Kidney glomerular epithelial cell (primary cell): ENCODE data around the gene PPP3CB.

Source experiments
- DNase-seq: peaks from one replicate; lab custom pipeline; 2025; lab: John Stamatoyannopoulos, UW

The PPP3CB gene

DNA sequence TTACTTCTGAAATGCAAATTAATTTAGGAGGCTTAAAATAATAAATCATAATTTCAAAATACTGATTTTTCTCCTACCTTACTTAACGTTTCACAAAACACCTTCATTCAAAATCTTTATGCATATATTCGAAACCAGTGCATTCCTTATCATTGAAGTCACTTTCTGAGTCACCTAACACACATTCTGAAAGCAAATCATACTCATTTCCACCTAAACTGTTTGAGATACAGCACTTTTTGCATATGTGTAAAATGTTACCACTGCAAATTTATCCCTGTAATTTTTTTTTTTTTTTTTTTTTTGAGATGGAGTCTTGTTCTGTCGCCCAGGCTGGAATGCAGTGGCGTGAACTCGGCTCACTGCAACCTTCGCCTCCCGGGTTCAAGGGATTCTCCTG is 15.7 kb downstream of the PPP3CB start:
- peak; percentile 46 for DNase-seq

DNA sequence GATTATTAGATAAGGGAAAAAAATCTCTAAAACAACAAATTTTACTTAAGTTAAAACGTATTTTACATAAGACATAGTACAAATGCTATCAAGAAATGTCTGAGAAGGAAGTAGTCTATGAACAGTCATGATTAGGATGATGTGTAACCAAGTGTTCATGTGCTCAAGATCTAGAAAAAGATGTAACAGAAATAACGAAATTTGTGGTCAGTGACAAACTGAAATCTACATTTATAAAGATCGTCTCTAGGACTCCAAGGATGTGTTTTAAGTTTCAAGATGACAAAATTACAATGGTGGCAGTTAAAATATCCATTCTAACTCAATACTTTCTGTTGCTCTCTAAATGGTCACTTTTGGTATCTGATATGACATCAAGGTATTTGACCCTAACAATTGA is 17.2 kb downstream of the PPP3CB start:
- no peak for DNase-seq

DNA sequence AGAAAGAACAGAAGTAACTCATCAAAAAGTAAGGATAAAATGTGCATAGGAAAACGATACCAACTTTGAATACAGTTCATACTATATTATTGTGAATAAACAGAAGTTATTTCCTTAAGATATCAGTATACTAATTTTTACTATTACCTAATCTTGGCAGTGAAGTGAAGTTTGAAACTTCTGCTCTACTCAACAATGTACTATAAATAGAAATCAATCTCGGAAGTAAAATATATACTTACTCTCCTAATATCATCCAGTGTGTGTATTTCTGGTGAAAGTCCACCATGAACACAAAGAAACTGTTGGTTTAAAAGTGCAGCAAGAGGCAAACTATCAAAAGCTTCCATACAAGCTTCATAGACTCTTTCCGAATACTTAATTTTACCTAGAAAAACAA is 24.6 kb downstream of the PPP3CB start:
- DNase-seq: no peak

DNA sequence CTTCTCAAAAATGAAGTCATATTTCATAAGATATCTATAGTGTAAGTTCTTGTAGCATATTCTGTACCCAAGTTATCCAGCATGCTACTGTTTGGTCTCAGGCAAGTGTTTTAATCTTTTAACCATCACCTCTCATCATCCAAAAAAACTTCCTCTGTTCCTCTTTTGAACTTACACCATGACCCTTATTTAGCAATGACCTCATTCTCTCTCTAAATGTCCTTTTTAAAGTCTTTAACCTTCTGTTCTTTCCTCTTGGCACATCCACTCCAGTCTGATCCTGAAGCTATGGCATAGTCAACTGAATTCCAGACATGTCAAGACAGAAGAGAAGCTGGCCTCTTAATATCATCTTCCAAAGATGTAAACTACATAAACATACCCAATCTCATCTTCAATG is 26.2 kb downstream of the PPP3CB start:
- DNase-seq: no peak

DNA sequence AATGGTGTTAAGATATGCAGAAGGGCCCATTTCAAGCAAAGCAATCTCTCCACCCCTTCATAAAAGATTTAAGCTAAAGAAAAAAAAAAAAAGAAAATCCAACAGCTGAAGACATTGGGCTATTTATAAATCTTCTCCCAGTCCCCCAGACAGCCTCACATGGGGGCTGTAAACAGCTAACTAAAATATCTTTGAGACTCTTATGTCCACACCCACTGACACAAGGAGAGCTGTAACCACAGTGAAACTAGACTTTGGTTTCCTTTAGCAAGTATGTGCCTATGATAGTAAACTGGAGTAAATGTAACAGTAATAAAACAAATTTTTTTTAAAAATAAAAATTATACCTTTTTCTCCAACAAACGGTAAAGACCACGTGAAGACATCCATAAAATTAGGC is 28.6 kb downstream of the PPP3CB start:
- DNase-seq: no peak

DNA sequence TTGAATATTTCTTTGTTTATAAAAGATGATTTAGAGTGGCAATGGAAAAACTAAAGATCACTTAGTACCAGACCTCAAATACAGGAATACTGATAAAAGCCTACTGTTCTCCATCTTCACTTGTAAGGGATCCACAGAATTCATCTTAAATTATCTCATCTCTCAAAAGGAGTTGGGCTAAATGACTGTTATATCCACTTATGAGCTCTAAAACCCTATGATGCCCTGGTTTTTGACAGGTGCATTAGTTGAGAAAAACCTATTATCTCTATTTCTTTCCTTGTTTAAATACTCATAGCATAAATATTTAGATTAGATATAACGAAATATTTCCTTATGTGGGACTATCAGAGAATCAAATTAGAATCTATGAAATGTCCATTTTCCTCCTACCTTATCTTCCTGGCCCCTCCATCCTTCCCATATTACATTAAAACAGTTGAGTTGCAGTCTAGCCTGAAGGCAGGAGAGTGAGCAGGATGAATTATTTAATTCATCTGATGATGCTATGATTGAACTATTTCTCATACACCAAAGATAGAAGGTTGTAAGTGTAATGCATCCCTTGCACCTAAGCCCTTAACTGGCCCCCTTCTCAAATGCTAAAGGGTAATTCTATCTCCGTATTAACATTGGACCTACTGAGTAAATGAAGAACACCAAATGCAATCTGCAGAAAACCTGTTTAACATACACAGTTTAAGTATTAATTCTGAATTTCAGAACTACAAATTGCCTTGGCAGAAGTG is 29.7 kb downstream of the PPP3CB start:
- DNase-seq: no peak

DNA sequence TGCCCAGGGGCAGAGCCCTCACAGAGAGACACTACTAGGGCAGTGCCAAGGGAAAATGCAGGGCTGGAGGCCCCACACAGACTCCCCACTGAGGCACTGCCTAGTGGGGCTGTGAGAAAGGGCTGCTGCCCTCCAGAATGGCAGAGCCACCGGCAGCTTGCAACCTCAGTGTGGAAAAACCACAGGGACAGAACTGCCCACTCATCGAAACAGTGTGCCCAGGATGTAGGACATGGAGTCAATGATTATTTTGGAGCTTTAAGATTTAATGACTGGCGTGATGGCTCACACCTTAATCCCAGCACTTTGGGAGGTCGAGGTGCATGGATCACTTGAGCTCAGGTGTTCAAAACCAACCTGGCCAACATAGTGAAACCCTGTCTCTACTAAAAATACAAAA is 34.9 kb downstream of the PPP3CB start:
- DNase-seq: no peak

DNA sequence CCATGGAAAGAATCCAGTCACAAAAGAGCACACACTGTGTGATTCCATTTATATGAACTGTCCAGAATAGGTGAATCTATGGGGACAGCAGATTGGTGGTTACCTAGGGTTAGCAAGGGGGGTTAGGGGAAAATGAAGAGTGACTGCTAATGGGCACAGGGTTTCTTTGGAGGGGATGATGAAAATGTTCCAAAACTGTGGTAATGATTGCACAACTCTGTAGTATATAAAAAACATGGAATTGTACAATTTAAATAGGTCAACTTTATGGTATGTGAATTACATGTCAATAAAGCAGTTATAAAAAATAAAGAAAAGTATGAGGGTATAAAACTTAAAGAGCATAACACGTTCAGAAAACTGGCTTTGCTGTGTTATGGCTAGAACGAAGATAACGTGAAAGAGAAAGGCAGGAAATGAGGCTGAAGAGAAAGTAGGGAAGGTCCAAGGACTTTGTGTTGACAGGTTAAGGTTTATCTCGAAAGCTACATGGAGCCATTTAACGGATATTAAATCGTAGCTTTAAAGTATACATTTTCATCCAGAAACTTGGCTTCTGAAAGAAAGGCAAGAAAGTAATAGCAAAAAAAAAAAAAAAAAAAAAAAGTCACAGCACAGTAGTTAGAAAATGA is 36.0 kb downstream of the PPP3CB start:
- DNase-seq: no peak

DNA sequence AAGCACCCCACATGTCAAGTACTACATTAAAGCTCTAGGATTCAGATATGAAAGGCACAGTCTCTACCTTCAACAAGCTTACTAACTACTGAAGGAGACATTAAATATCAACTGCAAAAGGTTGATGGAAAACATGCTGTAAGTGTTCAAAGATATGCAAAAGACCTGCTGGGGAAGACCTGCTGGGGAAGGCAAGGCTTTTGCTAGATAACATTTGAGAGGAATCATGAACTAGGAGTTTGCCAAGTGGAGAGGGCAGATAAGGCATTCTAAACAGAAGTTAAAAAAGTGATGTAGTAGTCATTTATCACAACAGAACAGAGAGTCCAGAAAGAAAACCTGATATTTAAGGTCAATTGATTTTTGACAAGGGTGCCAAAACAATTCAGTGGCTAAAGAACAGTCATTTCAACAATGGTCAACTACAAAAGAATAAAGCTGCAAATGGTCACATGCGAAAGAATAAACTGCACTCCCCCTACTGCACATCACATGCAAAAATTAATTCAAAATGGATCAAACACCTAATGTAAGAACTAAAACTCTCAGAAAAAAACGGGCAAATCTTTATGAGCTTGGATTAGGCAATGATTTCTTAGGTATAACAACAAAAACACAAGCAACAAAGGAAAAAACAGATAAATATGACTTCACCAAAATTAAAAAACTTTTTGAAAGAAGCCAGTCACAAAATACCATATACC is 39.5 kb downstream of the PPP3CB start:
- DNase-seq: no peak

DNA sequence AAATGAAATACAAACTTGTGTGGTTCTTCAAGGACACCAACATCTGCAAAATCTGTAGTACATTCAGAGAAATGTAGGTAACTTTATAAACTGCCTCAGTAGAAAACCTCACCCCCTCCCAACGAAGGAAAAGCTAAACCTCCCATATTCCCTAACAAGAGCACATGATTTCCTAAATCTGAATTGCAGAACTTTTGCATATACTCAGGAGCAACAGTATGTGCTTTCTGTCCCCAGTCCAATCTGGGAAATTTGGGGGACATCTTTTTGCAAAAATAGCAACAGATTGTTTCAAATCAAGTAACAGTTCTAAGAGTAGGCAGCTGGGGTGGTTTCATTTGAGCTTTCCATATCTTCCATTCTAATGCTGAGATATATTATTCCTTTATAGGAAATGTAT is 46.7 kb downstream of the PPP3CB start:
- no peak for DNase-seq

DNA sequence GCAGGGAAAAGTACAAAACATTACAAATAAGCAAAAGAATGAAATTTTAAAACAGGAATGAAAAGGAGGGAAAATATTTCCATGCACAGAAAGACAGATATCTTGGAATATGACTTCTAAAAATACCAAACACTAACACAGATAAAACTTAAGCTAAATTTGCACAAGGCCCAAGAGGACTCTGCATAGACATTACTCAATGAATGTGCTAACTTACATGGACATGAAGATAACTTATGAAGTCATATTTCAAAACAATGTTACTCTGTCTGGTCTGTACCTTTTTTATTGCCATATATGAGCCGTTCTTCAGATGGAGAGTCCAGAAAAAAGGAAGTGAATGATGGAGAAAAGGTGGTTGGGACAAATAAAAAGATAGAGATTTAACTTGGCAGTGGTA is 47.4 kb downstream of the PPP3CB start:
- DNase-seq: no peak

DNA sequence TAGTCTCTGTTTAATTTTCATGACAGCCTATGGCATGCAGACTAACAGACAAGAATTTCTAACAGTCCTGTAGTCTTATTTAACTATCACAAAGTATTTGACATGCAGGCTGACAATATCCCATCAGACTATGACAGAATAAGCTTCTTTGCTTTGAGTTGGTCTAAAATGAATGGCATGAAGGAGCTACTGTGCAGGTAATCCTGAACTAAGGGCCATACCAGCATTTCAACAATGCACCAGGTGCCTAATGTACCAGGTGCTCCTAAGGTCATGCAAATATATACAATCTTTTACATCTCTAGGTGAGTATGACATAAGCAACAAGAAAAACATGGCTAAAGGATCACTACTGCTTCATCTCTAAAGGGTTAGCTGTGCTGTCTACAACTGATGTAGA is 48.9 kb downstream of the PPP3CB start:
- DNase-seq: no peak

DNA sequence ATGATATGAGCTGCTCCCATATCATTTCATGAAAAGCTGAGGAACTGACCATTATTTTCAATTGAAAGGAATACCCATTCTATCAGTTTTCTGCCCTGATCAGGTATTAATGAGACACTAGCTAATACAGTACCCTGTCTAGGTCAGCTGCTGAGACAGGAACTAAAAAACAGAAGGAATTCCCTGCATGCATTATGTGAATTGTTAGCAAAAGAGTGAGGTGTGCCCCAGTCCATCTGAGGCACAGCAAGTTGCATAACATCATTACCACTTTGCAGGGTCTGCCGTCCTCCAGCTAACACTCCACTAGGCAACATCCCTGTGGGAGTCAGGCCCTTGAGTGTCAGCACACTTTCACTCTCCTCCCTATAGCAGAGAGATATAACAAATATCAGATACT is 51.4 kb downstream of the PPP3CB start:
- DNase-seq: no peak

DNA sequence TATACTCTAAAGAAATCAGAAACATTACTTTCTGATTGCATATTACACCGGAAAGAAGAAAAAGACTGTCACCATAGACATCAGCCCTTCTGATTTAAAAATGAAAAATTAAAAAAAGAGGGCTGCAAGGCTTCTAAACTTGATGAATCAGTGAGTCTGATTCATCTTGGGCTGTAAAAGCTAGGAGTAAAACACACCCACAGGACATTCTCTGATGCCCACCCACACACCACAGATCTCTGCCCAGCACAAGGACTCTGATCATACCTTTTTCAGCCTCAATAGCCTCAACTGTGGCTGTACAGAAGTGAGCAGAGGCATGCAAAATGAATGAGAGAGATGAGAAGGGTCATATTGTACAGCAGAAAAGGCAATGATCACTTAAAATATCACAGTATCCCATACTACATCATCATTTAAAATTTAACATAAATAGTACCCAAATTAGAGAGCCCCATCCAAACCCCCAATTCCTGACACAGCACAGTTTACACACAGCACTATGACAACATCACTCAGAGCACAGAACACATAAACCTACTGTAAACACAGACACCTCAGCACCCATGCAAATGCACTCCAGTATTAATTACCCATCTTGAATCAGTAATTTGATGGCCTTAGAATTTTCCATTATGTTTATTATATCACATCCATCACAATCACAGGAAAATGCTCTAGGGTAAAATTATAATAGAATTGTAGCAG is 56.1 kb downstream of the PPP3CB start:
- peak; percentile 83 for DNase-seq

DNA sequence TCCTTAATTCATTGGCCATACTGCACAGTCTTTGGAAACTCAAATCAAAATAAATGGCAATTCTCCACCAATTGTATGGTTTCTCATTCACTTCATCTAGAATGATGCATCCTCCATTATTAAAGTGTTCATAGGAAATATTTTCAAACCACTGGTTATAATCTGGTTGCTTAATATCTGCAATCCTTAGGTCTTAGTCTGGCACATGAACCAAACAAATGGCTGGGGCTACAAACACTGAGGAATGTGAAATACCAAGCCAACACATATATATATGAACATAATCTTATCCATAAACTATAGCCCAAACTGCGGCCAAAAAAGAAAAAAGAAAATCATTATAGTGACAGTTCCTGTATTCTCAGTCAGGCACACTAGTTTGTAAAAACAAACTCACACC is 56.8 kb downstream of the PPP3CB start:
- DNase-seq: no peak

DNA sequence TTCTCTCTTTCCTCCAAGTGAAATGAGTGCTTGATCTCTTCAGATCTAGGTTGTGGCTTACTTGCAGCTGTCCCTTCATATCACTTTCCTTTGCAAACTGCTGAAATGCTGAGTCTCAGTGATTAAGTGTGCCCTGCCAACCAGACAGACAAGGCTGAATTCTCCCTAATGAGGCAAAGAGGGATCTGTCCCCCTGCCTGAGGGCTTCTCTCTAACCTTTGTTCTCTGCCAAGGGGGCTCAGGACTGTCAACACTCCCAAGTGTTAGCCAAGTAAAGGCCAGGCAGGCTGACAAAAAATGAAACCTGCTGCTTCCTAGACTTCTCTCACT is 62.3 kb downstream of the PPP3CB start, which contains the start of gene MSS51:
TSS of gene MSS51 (minus strand) at position 24 of the 330 bp plus-strand sequence. CDS start 5,277 bp downstream, outside the sequence.
- DNase-seq: no peak

DNA sequence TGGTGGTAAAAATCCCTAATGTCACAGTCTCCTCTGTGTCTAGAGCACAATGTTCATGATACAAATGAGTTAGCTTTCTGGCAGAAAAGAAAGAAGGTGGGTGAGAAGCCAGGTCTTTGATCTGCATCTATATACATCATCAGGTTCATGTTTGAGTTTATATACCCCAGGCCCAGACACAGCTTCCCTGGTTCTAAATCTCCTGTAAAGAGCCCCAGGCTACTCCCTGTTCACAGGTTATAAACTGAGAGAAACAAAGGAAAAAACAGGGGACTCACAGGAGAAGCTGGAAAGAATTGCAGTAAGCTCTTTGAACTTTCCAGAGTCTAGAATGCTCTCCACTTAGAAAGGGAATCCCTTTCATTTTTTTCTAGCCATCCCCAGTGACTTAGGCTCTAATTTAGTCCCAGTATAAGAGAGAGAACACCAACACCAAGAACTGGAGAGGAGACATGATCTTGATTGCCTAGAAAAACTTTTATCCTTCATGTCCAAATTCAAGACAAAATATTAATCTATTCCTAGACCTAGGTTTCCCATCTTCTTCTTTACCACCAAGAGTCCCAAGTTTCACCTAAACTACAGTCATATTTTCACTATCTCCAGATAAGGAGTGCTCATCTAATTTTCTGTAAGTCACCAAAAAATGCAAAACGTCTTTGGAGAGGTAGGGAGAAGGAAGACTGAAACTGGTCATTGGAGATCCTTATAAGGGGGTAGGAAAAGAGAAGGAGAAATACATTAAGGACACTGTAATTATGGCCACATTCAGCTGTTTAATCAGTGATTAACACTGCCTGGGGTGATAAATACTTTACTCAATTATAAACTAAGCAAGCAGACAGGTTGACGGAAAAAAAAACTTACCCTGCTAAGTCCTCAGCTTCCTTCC is 62.9 kb downstream of the PPP3CB start:
- no peak for DNase-seq

DNA sequence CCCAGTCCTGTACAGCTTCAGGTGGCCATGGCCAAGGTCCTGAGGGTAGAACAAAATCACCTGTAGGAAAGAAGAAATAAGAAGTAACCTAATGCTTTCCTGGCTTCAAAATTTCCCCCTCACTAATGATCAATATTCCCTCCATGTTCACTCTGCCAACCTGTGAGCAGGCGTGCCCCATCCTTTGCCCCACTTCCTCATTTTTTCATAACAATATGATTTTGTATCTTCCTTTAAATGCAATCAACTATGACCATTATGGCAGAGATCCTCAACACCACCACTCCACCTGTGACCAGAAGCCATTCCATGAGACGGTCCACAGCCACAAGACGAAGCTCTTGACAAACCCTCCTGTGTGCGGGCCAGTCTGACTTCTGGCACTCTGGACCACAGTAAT is 69.5 kb downstream of the PPP3CB start:
- no peak for DNase-seq

DNA sequence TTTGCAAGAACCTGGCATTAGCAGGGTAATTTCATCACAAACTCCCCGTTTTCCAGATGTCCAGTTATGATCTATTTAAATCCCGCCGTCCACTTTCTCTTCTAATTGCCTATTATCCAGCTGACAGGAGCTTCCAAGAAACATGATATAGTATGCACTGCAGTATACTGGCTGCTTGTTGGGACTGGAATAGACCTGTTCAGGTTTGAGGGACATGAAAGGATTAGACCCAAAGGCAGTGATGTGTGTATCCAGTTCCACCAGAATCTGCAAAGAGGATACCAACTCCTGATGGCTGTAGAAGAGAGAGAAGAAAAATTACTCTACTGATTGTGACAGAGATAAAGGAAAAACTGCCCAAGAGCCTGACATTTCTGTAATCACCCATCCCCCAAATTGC is 71.3 kb downstream of the PPP3CB start:
- no peak for DNase-seq

DNA sequence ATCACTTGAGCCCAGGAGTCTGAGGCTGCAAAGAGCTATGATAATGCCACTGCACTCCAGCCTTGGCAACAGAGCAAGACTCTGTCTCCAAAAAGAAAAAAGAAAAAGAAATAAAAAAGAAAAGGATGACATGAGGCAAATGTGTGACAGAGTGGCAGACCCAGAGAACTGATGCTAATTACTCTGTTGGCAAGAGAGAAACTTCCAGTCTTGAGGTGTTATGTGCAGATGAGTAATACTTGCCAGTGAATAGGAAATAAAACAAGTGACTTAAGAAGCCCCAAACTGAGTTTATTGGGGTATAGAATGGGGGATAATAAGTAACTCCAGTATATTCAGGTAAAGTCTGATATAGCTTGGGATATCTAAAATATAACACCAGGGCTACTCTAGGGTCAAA is 72.5 kb downstream of the PPP3CB start:
- DNase-seq: no peak

DNA sequence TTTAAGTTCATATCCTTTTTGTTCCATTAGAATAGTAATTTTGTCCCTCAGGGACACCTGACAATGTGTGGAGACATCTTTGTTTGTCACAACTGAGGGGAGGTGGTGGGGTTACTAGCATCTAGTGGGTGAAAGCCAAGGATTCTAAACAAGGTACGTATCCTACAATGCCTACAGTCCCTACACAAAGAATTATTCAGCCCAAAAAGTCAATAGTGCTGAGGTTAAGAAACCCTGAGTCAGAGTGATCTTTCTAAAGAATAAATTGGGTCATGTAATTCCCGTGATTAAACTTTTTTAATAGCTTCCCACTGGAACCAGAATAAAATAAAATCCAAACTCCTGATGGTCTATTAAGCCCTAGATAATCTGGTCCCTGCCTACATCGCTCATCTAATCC is 79.3 kb downstream of the PPP3CB start:
- DNase-seq: no peak
